ENCODE measurements around the gene MISP. TPM values are rescaled to one million over a fixed set of nuclear protein-coding genes. Genes with fewer than 3 reads are reported as not detected.

Gene MISP
- total and polyA plus RNA-seq, 7 donors: 0.36 to 456 (median 289) TPM; not detected in 3

- TF ChIP-seq, protein P1, sequence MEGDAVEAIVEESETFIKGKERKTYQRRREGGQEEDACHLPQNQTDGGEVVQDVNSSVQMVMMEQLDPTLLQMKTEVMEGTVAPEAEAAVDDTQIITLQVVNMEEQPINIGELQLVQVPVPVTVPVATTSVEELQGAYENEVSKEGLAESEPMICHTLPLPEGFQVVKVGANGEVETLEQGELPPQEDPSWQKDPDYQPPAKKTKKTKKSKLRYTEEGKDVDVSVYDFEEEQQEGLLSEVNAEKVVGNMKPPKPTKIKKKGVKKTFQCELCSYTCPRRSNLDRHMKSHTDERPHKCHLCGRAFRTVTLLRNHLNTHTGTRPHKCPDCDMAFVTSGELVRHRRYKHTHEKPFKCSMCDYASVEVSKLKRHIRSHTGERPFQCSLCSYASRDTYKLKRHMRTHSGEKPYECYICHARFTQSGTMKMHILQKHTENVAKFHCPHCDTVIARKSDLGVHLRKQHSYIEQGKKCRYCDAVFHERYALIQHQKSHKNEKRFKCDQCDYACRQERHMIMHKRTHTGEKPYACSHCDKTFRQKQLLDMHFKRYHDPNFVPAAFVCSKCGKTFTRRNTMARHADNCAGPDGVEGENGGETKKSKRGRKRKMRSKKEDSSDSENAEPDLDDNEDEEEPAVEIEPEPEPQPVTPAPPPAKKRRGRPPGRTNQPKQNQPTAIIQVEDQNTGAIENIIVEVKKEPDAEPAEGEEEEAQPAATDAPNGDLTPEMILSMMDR (IDR thresholded peaks at IDR 0.05): no peak
- no peak for TF ChIP-seq EP300 (IDR thresholded peaks at IDR 0.05)
- peak in 1 of 4 donors; percentile 18 for TF ChIP-seq POLR2AphosphoS5 (IDR thresholded peaks at IDR 0.05)
- H3K27ac ChIP-seq: peak overlapping the region in 2 of 4 donors; percentile 31 to 43
- WGBS, 2 donors: 67 to 71% methylated on average over 36 of the region's 36 CpGs
- peak; percentile 84 for DNase-seq
- peaks cover 0 to 5% (median 0%) of the 10 kb centered on the region in 4 donors for H3K4me1 ChIP-seq
- H3K36me3 ChIP-seq: no peaks in the 10 kb centered on the region
- no peaks in the 10 kb centered on the region for H3K9me3 ChIP-seq
- intact Hi-C loops (cut with DNase I): no loop called here
- no peak overlapping the region for H3K4me3 ChIP-seq
- peaks cover 0 to 21% (median 0%) of the 10 kb centered on the region in 3 donors for H3K27me3 ChIP-seq
Measured at GRCh38 chr19:778910-779653, 28.2 kb downstream of the MISP start.

GRCh38 chr19:780935-781334, 30.0 kb downstream of the MISP start:
- TF ChIP-seq POLR2A (IDR thresholded peaks at IDR 0.05): no peak
- TF ChIP-seq, protein P1 (IDR thresholded peaks at IDR 0.05): no peak
- no peak for TF ChIP-seq POLR2AphosphoS5 (IDR thresholded peaks at IDR 0.05)
- no peak for TF ChIP-seq EP300 (IDR thresholded peaks at IDR 0.05)
- intact Hi-C loops (cut with DNase I): no loop called here
- 47 to 79% methylated on average over 15 of the region's 15 CpGs for WGBS, 2 donors

GRCh38 chr19:781800-782184, 30.9 kb downstream of the MISP start:
- no peaks in the 10 kb centered on the region for H3K36me3 ChIP-seq
- peak overlapping the region in 1 of 4 donors; percentile 49 for H3K27ac ChIP-seq
- intact Hi-C loops (cut with DNase I): no loop called here
- peaks cover 0 to 21% (median 0%) of the 10 kb centered on the region in 3 donors for H3K27me3 ChIP-seq
- TF ChIP-seq, protein P1 (IDR thresholded peaks at IDR 0.05): no peak
- TF ChIP-seq EP300 (IDR thresholded peaks at IDR 0.05) (no peak), POLR2AphosphoS5 (IDR thresholded peaks at IDR 0.05) (no peak), POLR2A (IDR thresholded peaks at IDR 0.05) (no peak)
- peaks cover 0 to 5% (median 0%) of the 10 kb centered on the region in 4 donors for H3K4me1 ChIP-seq
- 72 to 91% methylated on average over 19 of the region's 19 CpGs for WGBS, 2 donors
- no peak overlapping the region for H3K4me3 ChIP-seq
- no peaks in the 10 kb centered on the region for H3K9me3 ChIP-seq
- DNase-seq: no peak

More at GRCh38 chr19:780935-781334, 30.0 kb downstream of the MISP start:
- Histone ChIP-seq H3K27me3 (peaks cover 0 to 21% (median 0%) of the 10 kb centered on the region in 3 donors), H3K4me3 (no peak overlapping the region), H3K27ac (no peak overlapping the region), H3K4me1 (peaks cover 0 to 5% (median 0%) of the 10 kb centered on the region in 4 donors), H3K9me3 (no peaks in the 10 kb centered on the region), H3K36me3 (no peaks in the 10 kb centered on the region)
- DNase-seq: no peak

DNA sequence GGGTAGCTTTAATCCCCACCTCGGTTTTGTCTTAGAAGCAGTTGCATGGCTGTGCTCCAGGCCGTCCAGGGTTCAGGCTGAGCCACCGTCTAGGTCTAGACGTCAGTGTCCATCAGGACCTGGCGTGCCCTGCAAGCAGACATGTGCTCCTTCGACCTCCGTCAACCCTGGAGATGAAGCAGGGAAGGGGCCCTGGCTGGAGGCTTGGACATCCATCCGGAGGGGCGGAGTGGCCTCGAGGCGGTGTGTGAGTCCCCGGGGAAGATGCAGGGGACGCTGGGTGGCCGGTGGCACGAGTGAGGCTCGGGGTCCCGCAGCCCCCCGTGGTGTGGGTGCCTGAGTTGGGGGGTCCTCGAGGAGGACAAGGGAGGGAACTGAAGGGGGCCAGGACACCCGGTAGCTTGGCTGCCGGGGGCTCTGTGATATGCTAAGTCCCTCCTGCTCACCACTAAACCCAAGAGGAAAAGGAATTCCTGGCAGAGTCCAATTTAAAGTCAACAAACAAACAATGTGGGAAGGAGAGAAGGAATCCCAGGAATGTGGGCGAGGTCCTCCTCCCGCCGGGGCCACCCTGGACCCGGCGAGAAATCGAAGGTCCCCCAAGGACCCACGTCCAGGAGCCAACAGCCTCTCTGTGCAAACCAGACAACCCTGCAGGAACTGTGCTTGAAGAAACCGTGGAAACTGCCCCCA, 31.4 kb downstream of the MISP start:
- Histone ChIP-seq H3K4me3 (no peak overlapping the region), H3K4me1 (peaks cover 0 to 5% (median 0%) of the 10 kb centered on the region in 4 donors), H3K36me3 (no peaks in the 10 kb centered on the region), H3K27me3 (peaks cover 0 to 21% (median 0%) of the 10 kb centered on the region in 3 donors), H3K9me3 (no peaks in the 10 kb centered on the region), H3K27ac (peak overlapping the region in 1 of 4 donors; percentile 49)
- WGBS, 2 donors: 12 to 52% methylated on average over 29 of the region's 29 CpGs
- intact Hi-C loops (cut with DNase I): no loop called here
- DNase-seq: no peak
- no peak for TF ChIP-seq EP300 (IDR thresholded peaks at IDR 0.05)
- no peak for TF ChIP-seq POLR2AphosphoS5 (IDR thresholded peaks at IDR 0.05)
- TF ChIP-seq POLR2A (IDR thresholded peaks at IDR 0.05): no peak
- TF ChIP-seq, protein P1 (IDR thresholded peaks at IDR 0.05): no peak
